Stimulated activated CD4-positive, alpha-beta T cell treated with anti-CD3 and anti-CD28 coated beads, TNF-alpha, amount 100 ng/mL, for 24 hours (primary cell): ENCODE measurements around the gene SLFN13.
"Not testable (repeated sequence)": the region's sequence is repeated elsewhere in the genome, so short reads cannot be mapped to it uniquely, and the experiment has no call there.

ENCODE experiments used
- DNase-seq, 3 experiments: peaks; one replicate each; pipeline ENCODE4 v3.0.0-alpha.2; 2020; ENCODE audit warnings: low read depth in 3 of 3

The SLFN13 gene

GRCh38 chr17:35448214-35448898, at the start of gene SLFN13:
SLFN13 (minus strand) TSS chr17:35448766; CDS start chr17:35445680, 3,086 bp downstream.
- peak; percentile 75 to 95 (median 82) for DNase-seq

- no peak for DNase-seq
These were observed 48.1 kb upstream of the SLFN13 start for GRCh38 chr17:35496451-35497290.

- no peak for DNase-seq
These were observed 44.5 kb upstream of the SLFN13 start for GRCh38 chr17:35493040-35493439.

- DNase-seq: no peak
These were observed 42.9 kb upstream of the SLFN13 start for GRCh38 chr17:35491417-35491816.

- no peak for DNase-seq
These were observed 41.4 kb upstream of the SLFN13 start for GRCh38 chr17:35489944-35490343.

GRCh38 chr17:35488991-35489390, 40.4 kb upstream of the SLFN13 start:
- no peak for DNase-seq

GRCh38 chr17:35486920-35487732, 38.6 kb upstream of the SLFN13 start:
- peak; percentile 65 to 83 (median 71) for DNase-seq

GRCh38 chr17:35479271-35479670, 30.7 kb upstream of the SLFN13 start:
- no peak for DNase-seq

- DNase-seq: no peak
These were observed 28.7 kb upstream of the SLFN13 start for GRCh38 chr17:35477248-35477647.

GRCh38 chr17:35476283-35476820, 27.8 kb upstream of the SLFN13 start:
- no peak for DNase-seq

GRCh38 chr17:35468475-35468874, 19.9 kb upstream of the SLFN13 start:
- no peak for DNase-seq

GRCh38 chr17:35467824-35468223, 19.3 kb upstream of the SLFN13 start:
- DNase-seq: no peak

GRCh38 chr17:35460354-35460851, 11.8 kb upstream of the SLFN13 start:
- DNase-seq: peak in 2 of 3 experiments; percentile 9 to 44

- DNase-seq: not testable (repeated sequence)
These were observed 5.5 kb upstream of the SLFN13 start for GRCh38 chr17:35454035-35454434.

GRCh38 chr17:35453171-35453570, 4.6 kb upstream of the SLFN13 start:
- no peak for DNase-seq

- DNase-seq: no peak
These were observed 885 bp upstream of the SLFN13 start for GRCh38 chr17:35449371-35449931.

GRCh38 chr17:35448899-35449227, 297 bp upstream of the SLFN13 start:
- DNase-seq: no peak

GRCh38 chr17:35447499-35447898, 1.1 kb downstream of the SLFN13 start:
- no peak for DNase-seq

- no peak for DNase-seq
These were observed 10.1 kb downstream of the SLFN13 start for GRCh38 chr17:35438433-35438832.

GRCh38 chr17:35433075-35433894, 15.3 kb downstream of the SLFN13 start:
- peak; percentile 47 to 63 (median 51) for DNase-seq
